DND-41 (cell line): ENCODE results near the gene BRINP2.

Source experiments
- ATAC-seq: fragments of 200-7000 bp; cut with Tn5 transposase; 3 replicates; pipeline ENCODE4 v1.9.1; 2021; ENCODE audit warnings: low read depth; ENCODE audit not compliant: insufficient read depth
- DNase-seq: peaks from one replicate; pipeline ENCODE4 v3.0.0-alpha.2; 2020
- H2AFZ ChIP-seq: 2 replicates; pipeline ENCODE4 v1.6.0; 2012; ENCODE audit warnings: low read depth, low read length
- H3K27ac ChIP-seq: 2 replicates; pipeline ENCODE4 v1.5.1; 2012; ENCODE audit warnings: low read length, inconsistent platforms
- H3K27me3 ChIP-seq: fragments of 200-600 bp; sonication (generic); 2 replicates; pipeline ENCODE4 v1.6.0; 2012; ENCODE audit warnings: low read length, mild to moderate bottlenecking, inconsistent platforms; ENCODE audit not compliant: insufficient read depth, poor library complexity
- H3K36me3 ChIP-seq: 2 replicates; pipeline ENCODE4 v1.5.1; 2012; ENCODE audit warnings: low read length, inconsistent platforms; ENCODE audit not compliant: insufficient read depth
- H3K4me1 ChIP-seq: 2 replicates; pipeline ENCODE4 v1.5.1; 2012; ENCODE audit warnings: mild to moderate bottlenecking, low read length; ENCODE audit not compliant: insufficient read depth
- H3K4me2 ChIP-seq: 2 replicates; pipeline ENCODE4 v1.6.0; 2012; ENCODE audit warnings: mild to moderate bottlenecking, moderate library complexity, low read length, inconsistent platforms; ENCODE audit not compliant: insufficient read depth
- H3K4me3 ChIP-seq, 2 experiments: fragments of 200-600 bp in 1 of 2; shearing (Covaris generic) in 1 of 2; 2 replicates each; pipeline ENCODE4 v1.5.1; 2012 to 2016; ENCODE audit warnings: inconsistent platforms in 2 of 2, low read length in 2 of 2, mild to moderate bottlenecking in 2 of 2, low read depth in 1 of 2, moderate library complexity in 1 of 2
- H3K79me2 ChIP-seq: 2 replicates; pipeline ENCODE4 v1.6.0; 2012; ENCODE audit warnings: low read length, inconsistent platforms; ENCODE audit not compliant: insufficient read depth
- H3K9ac ChIP-seq: 2 replicates; pipeline ENCODE4 v1.6.0; 2012; ENCODE audit warnings: low read depth, mild to moderate bottlenecking, inconsistent platforms, low read length, moderate library complexity
- H3K9me3 ChIP-seq: 2 replicates; pipeline ENCODE4 v1.5.1; 2012; ENCODE audit warnings: low read length, moderate library complexity, mild to moderate bottlenecking, inconsistent platforms; ENCODE audit not compliant: insufficient read depth, severe bottlenecking
- H4K20me1 ChIP-seq: 2 replicates; pipeline ENCODE4 v1.6.0; 2012; ENCODE audit warnings: low read length; ENCODE audit not compliant: insufficient read depth
- CTCF ChIP-seq: IDR thresholded peaks from 2 replicates; pipeline ENCODE4 v1.5.1; 2012; ENCODE audit warnings: borderline replicate concordance, low read length, moderate library complexity, mild to moderate bottlenecking; ENCODE audit not compliant: poor library complexity, severe bottlenecking; ENCODE audit errors: extremely low read depth
- EZH2 ChIP-seq: IDR thresholded peaks from 3 replicates; pipeline ENCODE4 v1.6.1; 2012; ENCODE audit warnings: borderline replicate concordance, low read depth, mild to moderate bottlenecking, moderate library complexity, low read length, inconsistent platforms; ENCODE audit not compliant: severe bottlenecking

Gene BRINP2

GRCh38 chr1:177132141-177132540 is 38.6 kb upstream of the BRINP2 start:
- ATAC-seq (no peak), DNase-seq (no peak)
- H3K4me3 ChIP-seq: no peak overlapping the region
- no peak overlapping the region for H3K4me2 ChIP-seq
- no peaks in the 10 kb centered on the region for H4K20me1 ChIP-seq
- H3K9ac ChIP-seq: no peak overlapping the region
- no peak for TF ChIP-seq EZH2
- TF ChIP-seq CTCF: no peak
- H3K79me2 ChIP-seq: no peaks in the 10 kb centered on the region
- H3K27ac ChIP-seq: no peak overlapping the region
- no peaks in the 10 kb centered on the region for H3K9me3 ChIP-seq
- no peak overlapping the region for H2AFZ ChIP-seq
- H3K4me1 ChIP-seq: no peaks in the 10 kb centered on the region
- no peaks in the 10 kb centered on the region for H3K36me3 ChIP-seq
- no peaks in the 10 kb centered on the region for H3K27me3 ChIP-seq

- no peak overlapping the region for H3K9ac ChIP-seq
- no peaks in the 10 kb centered on the region for H3K9me3 ChIP-seq
- no peak overlapping the region for H3K4me3 ChIP-seq
- H3K36me3 ChIP-seq: no peaks in the 10 kb centered on the region
- ATAC-seq: no peak
- no peak overlapping the region for H3K4me2 ChIP-seq
- no peaks in the 10 kb centered on the region for H3K27me3 ChIP-seq
- H3K4me1 ChIP-seq: no peaks in the 10 kb centered on the region
- no peaks in the 10 kb centered on the region for H3K79me2 ChIP-seq
- no peak for DNase-seq
- no peaks in the 10 kb centered on the region for H4K20me1 ChIP-seq
- no peak overlapping the region for H3K27ac ChIP-seq
- H2AFZ ChIP-seq: no peak overlapping the region
- no peak for TF ChIP-seq CTCF
- no peak for TF ChIP-seq EZH2
These were observed 36.7 kb upstream of the BRINP2 start for GRCh38 chr1:177133977-177134538.

- Histone ChIP-seq H3K4me2 (no peak overlapping the region), H3K4me3 (no peak overlapping the region), H3K9me3 (no peaks in the 10 kb centered on the region), H3K27me3 (no peaks in the 10 kb centered on the region), H2AFZ (no peak overlapping the region), H3K79me2 (no peaks in the 10 kb centered on the region), H3K4me1 (no peaks in the 10 kb centered on the region), H4K20me1 (no peaks in the 10 kb centered on the region), H3K36me3 (no peaks in the 10 kb centered on the region), H3K27ac (no peak overlapping the region), H3K9ac (no peak overlapping the region)
- TF ChIP-seq CTCF: no peak
- TF ChIP-seq EZH2: no peak
- ATAC-seq: 0 out of 3 replicates have a peak, but pooled peaks have one; percentile 35
- peak; percentile 4 for DNase-seq
These were observed 35.5 kb upstream of the BRINP2 start for GRCh38 chr1:177135250-177135649.
